ENCODE results near the gene EGLN1. TPM values are rescaled to one million over a fixed set of nuclear protein-coding genes. Genes with fewer than 3 reads are reported as not detected.

Gene EGLN1
- total RNA-seq, 1 donor from 2014 or later: 45.3 TPM

- DNase-seq: no peak
Observed at GRCh38 chr1:231420959-231421545, 1.0 kb downstream of the EGLN1 start.

GRCh38 chr1:231420299-231420958 is 1.7 kb downstream of the EGLN1 start:
- DNase-seq: no peak

- no peak for DNase-seq
Observed at GRCh38 chr1:231419738-231420298, 2.3 kb downstream of the EGLN1 start.

GRCh38 chr1:231419147-231419546 is 2.9 kb downstream of the EGLN1 start:
- DNase-seq: no peak

GRCh38 chr1:231418741-231419107 is 3.4 kb downstream of the EGLN1 start:
- DNase-seq: no peak

GRCh38 chr1:231418101-231418740 is 3.9 kb downstream of the EGLN1 start:
- no peak for DNase-seq

- DNase-seq: no peak
Observed at GRCh38 chr1:231417513-231417912, 4.6 kb downstream of the EGLN1 start.

GRCh38 chr1:231416901-231417300 is 5.2 kb downstream of the EGLN1 start:
- DNase-seq: no peak

GRCh38 chr1:231415018-231415583 is 7.0 kb downstream of the EGLN1 start:
- DNase-seq: no peak

GRCh38 chr1:231414260-231415016 is 7.6 kb downstream of the EGLN1 start:
- DNase-seq: no peak

GRCh38 chr1:231413749-231414082 is 8.4 kb downstream of the EGLN1 start:
- no peak for DNase-seq

- DNase-seq: no peak
Observed at GRCh38 chr1:231411036-231411531, 11.0 kb downstream of the EGLN1 start.

GRCh38 chr1:231410036-231410612 is 12.0 kb downstream of the EGLN1 start:
- no peak for DNase-seq

- no peak for DNase-seq
Observed at GRCh38 chr1:231408528-231409094, 13.5 kb downstream of the EGLN1 start.

- no peak for DNase-seq
Observed at GRCh38 chr1:231407547-231408396, 14.3 kb downstream of the EGLN1 start.

GRCh38 chr1:231407049-231407448 is 15.0 kb downstream of the EGLN1 start:
- DNase-seq: no peak

- DNase-seq: no peak
Observed at GRCh38 chr1:231404318-231404717, 17.8 kb downstream of the EGLN1 start.

GRCh38 chr1:231401478-231401877 is 20.6 kb downstream of the EGLN1 start:
- no peak for DNase-seq

- no peak for DNase-seq
Observed at GRCh38 chr1:231397886-231398671, 24.0 kb downstream of the EGLN1 start.

GRCh38 chr1:231396643-231397042 is 25.4 kb downstream of the EGLN1 start:
- no peak for DNase-seq

All from skin of body (tissue), 2 donors.